MM.1S (cell line): ENCODE measurements around the gene RPRD2.

Source experiments
- DNase-seq: peaks from one replicate; pipeline ENCODE4 v3.0.0-alpha.2; 2015
- H2AFZ ChIP-seq: fragments of 300-600 bp; sonication (generic); 2 replicates; pipeline ENCODE4 v1.6.0; 2016; ENCODE audit warnings: antibody characterized with exemption, low read length
- H3F3A ChIP-seq: fragments of 300-600 bp; sonication (generic); 2 replicates; pipeline ENCODE4 v1.6.1; 2016; ENCODE audit warnings: mild to moderate bottlenecking, antibody characterized with exemption, low read length, moderate library complexity, mixed read lengths; ENCODE audit not compliant: insufficient read depth
- H3K27ac ChIP-seq: fragments of 300-600 bp; sonication (generic); 2 replicates; pipeline ENCODE4 v1.5.1; 2016; ENCODE audit warnings: mild to moderate bottlenecking, low read length
- H3K27me3 ChIP-seq: fragments of 300-600 bp; sonication (generic); replicated peaks from 2 replicates; pipeline ENCODE4 v1.6.0; 2016; ENCODE audit warnings: low read length; ENCODE audit not compliant: insufficient read depth
- H3K36me3 ChIP-seq: fragments of 300-600 bp; sonication (generic); replicated peaks from 2 replicates; pipeline ENCODE4 v1.6.1; 2016; ENCODE audit warnings: mild to moderate bottlenecking, low read length, mixed read lengths; ENCODE audit not compliant: insufficient read depth
- H3K4me1 ChIP-seq: fragments of 300-600 bp; sonication (generic); 2 replicates; pipeline ENCODE4 v1.6.1; 2016; ENCODE audit warnings: low read length, mixed read lengths
- H3K4me2 ChIP-seq: fragments of 300-600 bp; sonication (generic); 2 replicates; pipeline ENCODE4 v1.6.0; 2016; ENCODE audit warnings: low read depth, low read length
- H3K4me3 ChIP-seq: fragments of 300-600 bp; sonication (generic); 2 replicates; pipeline ENCODE4 v1.5.1; 2016; ENCODE audit warnings: low read length, mixed read lengths
- H3K79me2 ChIP-seq: fragments of 300-600 bp; sonication (generic); 2 replicates; pipeline ENCODE4 v1.6.1; 2016; ENCODE audit warnings: mixed run types, low read length, mixed read lengths
- H3K9ac ChIP-seq: fragments of 300-600 bp; sonication (generic); 2 replicates; pipeline ENCODE4 v1.6.1; 2016; ENCODE audit warnings: low read length, mixed read lengths
- H3K9me2 ChIP-seq: fragments of 300-600 bp; sonication (generic); replicated peaks from 2 replicates; pipeline ENCODE4 v1.6.1; 2016; ENCODE audit warnings: mild to moderate bottlenecking, low read length, mixed read lengths; ENCODE audit not compliant: insufficient read depth
- H3K9me3 ChIP-seq: fragments of 300-600 bp; sonication (generic); replicated peaks from 2 replicates; pipeline ENCODE4 v1.6.1; 2016; ENCODE audit warnings: mild to moderate bottlenecking, low read length, mixed read lengths; ENCODE audit not compliant: insufficient read depth
- H4K20me1 ChIP-seq: fragments of 300-600 bp; sonication (generic); 2 replicates; pipeline ENCODE4 v1.6.1; 2016; ENCODE audit warnings: mild to moderate bottlenecking, low read length, moderate library complexity, mixed read lengths; ENCODE audit not compliant: insufficient read depth
- EZH2 ChIP-seq: fragments of 300-600 bp; sonication (generic); optimal IDR thresholded peaks from 2 replicates; pipeline ENCODE3; 2017; ENCODE audit warnings: low read depth, mild to moderate bottlenecking, antibody characterized with exemption, low read length, mixed read lengths
- EZH2phosphoT487 ChIP-seq: fragments of 300-600 bp; sonication (generic); IDR thresholded peaks from 2 replicates; pipeline ENCODE4 v1.6.1; 2018; ENCODE audit warnings: antibody characterized with exemption, low read length
- TF ChIP-seq, protein P1 (sequence below): fragments of 300-600 bp; sonication (generic); IDR thresholded peaks from 2 replicates; pipeline ENCODE4 v1.5.1; 2016; ENCODE audit warnings: antibody characterized with exemption, low read length, mixed read lengths

Gene RPRD2

GRCh38 chr1:150409504-150410362, 45.8 kb downstream of the RPRD2 start:
- TF ChIP-seq EZH2phosphoT487 (no peak), EZH2 (no peak)
- TF ChIP-seq, protein P1, sequence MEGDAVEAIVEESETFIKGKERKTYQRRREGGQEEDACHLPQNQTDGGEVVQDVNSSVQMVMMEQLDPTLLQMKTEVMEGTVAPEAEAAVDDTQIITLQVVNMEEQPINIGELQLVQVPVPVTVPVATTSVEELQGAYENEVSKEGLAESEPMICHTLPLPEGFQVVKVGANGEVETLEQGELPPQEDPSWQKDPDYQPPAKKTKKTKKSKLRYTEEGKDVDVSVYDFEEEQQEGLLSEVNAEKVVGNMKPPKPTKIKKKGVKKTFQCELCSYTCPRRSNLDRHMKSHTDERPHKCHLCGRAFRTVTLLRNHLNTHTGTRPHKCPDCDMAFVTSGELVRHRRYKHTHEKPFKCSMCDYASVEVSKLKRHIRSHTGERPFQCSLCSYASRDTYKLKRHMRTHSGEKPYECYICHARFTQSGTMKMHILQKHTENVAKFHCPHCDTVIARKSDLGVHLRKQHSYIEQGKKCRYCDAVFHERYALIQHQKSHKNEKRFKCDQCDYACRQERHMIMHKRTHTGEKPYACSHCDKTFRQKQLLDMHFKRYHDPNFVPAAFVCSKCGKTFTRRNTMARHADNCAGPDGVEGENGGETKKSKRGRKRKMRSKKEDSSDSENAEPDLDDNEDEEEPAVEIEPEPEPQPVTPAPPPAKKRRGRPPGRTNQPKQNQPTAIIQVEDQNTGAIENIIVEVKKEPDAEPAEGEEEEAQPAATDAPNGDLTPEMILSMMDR, result no peak
- peaks cover 38% of the 10 kb centered on the region for H4K20me1 ChIP-seq
- no peak overlapping the region for H3K4me3 ChIP-seq
- DNase-seq, result no peak
- no peaks in the 10 kb centered on the region for H3K9me2 ChIP-seq
- no peak overlapping the region for H3K9ac ChIP-seq
- 0 out of 2 replicates have a peak, but pooled peaks cover 3% of the 10 kb centered on the region for H3F3A ChIP-seq
- H3K36me3 ChIP-seq, result no peaks in the 10 kb centered on the region
- H2AFZ ChIP-seq, result no peak overlapping the region
- no peak overlapping the region for H3K27ac ChIP-seq
- H3K4me1 ChIP-seq, result no peaks in the 10 kb centered on the region
- H3K27me3 ChIP-seq, result no peaks in the 10 kb centered on the region
- H3K4me2 ChIP-seq, result no peak overlapping the region
- peaks cover 91% of the 10 kb centered on the region for H3K79me2 ChIP-seq
- no peaks in the 10 kb centered on the region for H3K9me3 ChIP-seq

DNA sequence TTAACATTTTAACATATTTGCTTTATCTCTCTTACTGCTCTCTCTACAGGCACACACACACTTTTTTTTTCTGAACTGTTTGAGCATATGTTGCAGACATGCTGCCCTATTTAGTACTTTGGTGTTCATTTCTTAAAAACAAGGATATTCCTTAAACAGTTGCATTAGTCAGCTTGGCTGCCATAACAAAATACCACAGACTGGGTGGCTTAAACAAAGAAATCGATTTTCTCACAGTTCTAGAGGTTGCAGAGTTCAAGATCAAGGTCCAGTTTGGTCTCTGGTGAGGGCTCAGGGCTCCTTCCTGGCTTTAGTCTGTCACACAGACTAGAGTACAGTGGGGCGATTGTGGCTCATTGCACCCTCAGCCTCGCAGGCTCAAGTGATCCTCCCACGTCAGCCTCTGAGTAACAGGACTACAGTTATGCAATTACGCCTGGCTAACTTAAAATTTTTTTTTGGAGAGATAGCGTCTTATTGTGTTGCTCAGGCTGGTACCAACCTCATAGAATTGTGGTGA, 46.7 kb downstream of the RPRD2 start:
- Histone ChIP-seq H3K27me3 (no peaks in the 10 kb centered on the region), H2AFZ (no peak overlapping the region), H3K27ac (no peak overlapping the region), H3F3A (0 out of 2 replicates have a peak, but pooled peaks cover 3% of the 10 kb centered on the region), H3K9ac (no peak overlapping the region), H3K79me2 (peaks cover 86% of the 10 kb centered on the region), H3K9me3 (no peaks in the 10 kb centered on the region), H3K36me3 (no peaks in the 10 kb centered on the region), H3K4me3 (no peak overlapping the region), H3K4me1 (no peaks in the 10 kb centered on the region), H4K20me1 (peaks cover 36% of the 10 kb centered on the region), H3K4me2 (no peak overlapping the region), H3K9me2 (no peaks in the 10 kb centered on the region)
- no peak for TF ChIP-seq EZH2phosphoT487
- TF ChIP-seq, protein P1, result no peak
- TF ChIP-seq EZH2, result no peak
- DNase-seq, result no peak

GRCh38 chr1:150414592-150414991, 50.6 kb downstream of the RPRD2 start:
- H3K4me1 ChIP-seq, result no peaks in the 10 kb centered on the region
- H3K36me3 ChIP-seq, result no peaks in the 10 kb centered on the region
- H4K20me1 ChIP-seq, result peaks cover 15% of the 10 kb centered on the region
- no peak overlapping the region for H3K9ac ChIP-seq
- TF ChIP-seq EZH2 (no peak), EZH2phosphoT487 (no peak)
- TF ChIP-seq, protein P1, result no peak
- peaks cover 72% of the 10 kb centered on the region for H3K79me2 ChIP-seq
- H3K9me3 ChIP-seq, result no peaks in the 10 kb centered on the region
- no peak overlapping the region for H3K4me2 ChIP-seq
- no peak for DNase-seq
- no peak overlapping the region for H3K27ac ChIP-seq
- H3K9me2 ChIP-seq, result no peaks in the 10 kb centered on the region
- H3F3A ChIP-seq, result no peaks in the 10 kb centered on the region
- no peaks in the 10 kb centered on the region for H3K27me3 ChIP-seq
- no peak overlapping the region for H2AFZ ChIP-seq
- H3K4me3 ChIP-seq, result no peak overlapping the region
